Fibroblast of the aortic adventitia (primary cell): ENCODE data around the gene MSANTD1. TPM values are rescaled to one million over a fixed set of nuclear protein-coding genes. Genes with fewer than 3 reads are reported as not detected.
A peak's percentile ranks its signal among the peaks of the same experiment; 100 is the strongest.

Experiments
- DNase-seq: peaks from one replicate; pipeline ENCODE4 v3.0.0-alpha.2; 2010; ENCODE audit warnings: low read depth
- H3K4me3 ChIP-seq: 2 replicates; pipeline ENCODE4 v1.5.1; 2011; ENCODE audit warnings: low read depth, mild to moderate bottlenecking, control low read depth, low read length, moderate library complexity
- CTCF ChIP-seq: IDR thresholded peaks from 2 replicates; pipeline ENCODE4 v1.5.1; 2011; ENCODE audit warnings: mild to moderate bottlenecking, low read length, control low read depth, inconsistent platforms; ENCODE audit not compliant: insufficient read depth
- total RNA-seq: library from RNA; depleted of rRNA; stranded (reverse); fragments of >200 nt; gene quantifications from 2 replicates; pipeline ENCODE4 v1.2.3, GENCODE V29; 2012; ENCODE audit warnings: low replicate concordance

The MSANTD1 gene
- total RNA-seq, 1 donor = 0.63 TPM

- TF ChIP-seq CTCF = no peak
- H3K4me3 ChIP-seq = no peak overlapping the region
- no peak for DNase-seq
Measured at GRCh38 chr4:3226467-3226866, 22.5 kb upstream of the MSANTD1 start.

DNA sequence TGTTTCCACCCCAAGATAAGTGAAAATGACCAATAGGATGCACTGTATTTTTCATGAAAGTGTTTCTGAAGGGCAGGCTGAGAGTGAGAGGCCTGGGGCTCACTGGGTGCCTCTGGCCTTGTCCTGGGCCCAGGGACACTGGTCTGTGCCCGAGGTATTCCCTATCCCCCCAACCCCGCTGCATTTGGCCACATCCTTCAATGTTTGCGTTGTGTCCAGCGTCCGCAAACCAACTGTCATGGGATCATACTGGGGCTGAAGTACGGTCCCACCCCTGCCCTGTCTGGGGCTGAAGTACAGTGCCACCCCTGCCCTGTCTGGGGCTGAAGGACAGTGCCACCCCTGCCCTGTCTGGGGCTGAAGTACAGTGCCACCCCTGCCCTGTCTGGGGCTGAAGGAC lies 22.0 kb upstream of the MSANTD1 start:
- H3K4me3 ChIP-seq = no peak overlapping the region
- DNase-seq = no peak
- TF ChIP-seq CTCF = no peak

GRCh38 chr4:3227878-3228675 lies 20.9 kb upstream of the MSANTD1 start:
- H3K4me3 ChIP-seq = no peak overlapping the region
- no peak for TF ChIP-seq CTCF
- peak; percentile 5 for DNase-seq

DNA sequence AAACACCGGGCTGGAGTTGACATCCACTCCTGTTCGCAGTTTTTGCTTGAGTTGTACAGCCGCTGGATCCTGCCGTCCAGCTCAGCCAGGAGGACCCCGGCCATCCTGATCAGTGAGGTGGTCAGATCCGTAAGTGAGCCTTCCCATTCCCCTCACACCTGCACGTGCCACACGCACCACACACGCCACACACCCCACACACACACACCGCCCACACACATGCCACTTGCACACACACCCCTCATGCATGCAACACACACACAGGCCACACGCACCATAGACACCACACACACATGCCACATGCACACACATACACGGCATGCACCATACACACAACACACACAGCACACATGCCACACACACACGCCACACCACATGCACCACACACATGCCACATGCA lies 20.1 kb upstream of the MSANTD1 start:
- DNase-seq = no peak
- H3K4me3 ChIP-seq = no peak overlapping the region
- TF ChIP-seq CTCF = no peak

DNA sequence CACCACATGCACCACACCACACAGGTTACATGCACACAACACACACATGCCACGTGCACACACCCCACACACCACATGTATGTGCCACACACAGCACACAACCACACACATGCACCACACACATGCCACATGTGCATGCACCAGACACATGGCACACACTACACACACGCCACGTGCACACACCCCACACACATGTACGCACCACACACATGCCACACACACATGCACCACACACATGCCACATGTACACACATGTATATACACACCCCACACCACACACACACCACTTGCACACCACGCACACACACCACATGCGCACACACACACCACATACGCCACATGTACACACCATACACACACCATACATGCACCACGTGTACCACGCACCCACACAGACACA lies 19.6 kb upstream of the MSANTD1 start:
- H3K4me3 ChIP-seq = no peak overlapping the region
- no peak for TF ChIP-seq CTCF
- DNase-seq = no peak

DNA sequence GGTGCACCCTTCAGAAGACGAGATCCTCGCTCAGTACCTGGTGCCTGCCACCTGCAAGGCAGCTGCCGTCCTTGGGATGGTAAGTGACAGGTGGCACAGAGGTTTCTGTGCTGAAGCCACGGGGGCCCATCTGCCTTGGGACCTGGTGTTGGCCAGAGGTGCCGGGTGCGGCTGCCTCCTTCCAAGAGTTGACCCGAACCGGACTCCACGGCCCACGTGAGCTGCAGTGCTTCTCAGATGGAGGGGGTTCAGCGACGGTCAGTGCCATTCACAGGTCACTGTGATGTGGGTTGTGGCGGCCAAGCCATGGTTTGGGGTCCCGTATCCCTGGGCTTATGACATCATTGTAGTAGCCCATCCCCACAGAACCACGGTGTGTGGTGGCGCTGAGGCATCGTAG lies 19.0 kb upstream of the MSANTD1 start:
- no peak for TF ChIP-seq CTCF
- DNase-seq = no peak

GRCh38 chr4:3231471-3231870 lies 17.5 kb upstream of the MSANTD1 start:
- no peak overlapping the region for H3K4me3 ChIP-seq
- no peak for DNase-seq
- no peak for TF ChIP-seq CTCF

More for the DNA sequence above, 19.0 kb upstream of the MSANTD1 start:
- H3K4me3 ChIP-seq = no peak overlapping the region
